Fibroblast of mammary gland (primary cell): Measurements from ENCODE around the gene TBC1D30.

ENCODE experiments used
- DNase-seq: peaks from one replicate; pipeline ENCODE4 v3.0.0-alpha.2; 2010; ENCODE audit warnings: low read depth
- H3K4me3 ChIP-seq: 2 replicates; pipeline ENCODE4 v1.5.1; 2011; ENCODE audit warnings: low read depth, mild to moderate bottlenecking, low read length, moderate library complexity; ENCODE audit not compliant: control insufficient read depth
- CTCF ChIP-seq: conservative IDR thresholded peaks from 2 replicates; pipeline ENCODE4 v1.5.1; 2011; ENCODE audit warnings: low read depth, low read length, inconsistent platforms; ENCODE audit not compliant: control insufficient read depth, insufficient read depth

The TBC1D30 gene

GRCh38 chr12:64806593-64807460 is 17.6 kb upstream of the TBC1D30 start:
- DNase-seq = peak; percentile 86
- H3K4me3 ChIP-seq = no peak overlapping the region
- TF ChIP-seq CTCF = no peak

GRCh38 chr12:64808110-64808509 is 16.3 kb upstream of the TBC1D30 start:
- H3K4me3 ChIP-seq = no peak overlapping the region
- no peak for DNase-seq
- no peak for TF ChIP-seq CTCF

DNA sequence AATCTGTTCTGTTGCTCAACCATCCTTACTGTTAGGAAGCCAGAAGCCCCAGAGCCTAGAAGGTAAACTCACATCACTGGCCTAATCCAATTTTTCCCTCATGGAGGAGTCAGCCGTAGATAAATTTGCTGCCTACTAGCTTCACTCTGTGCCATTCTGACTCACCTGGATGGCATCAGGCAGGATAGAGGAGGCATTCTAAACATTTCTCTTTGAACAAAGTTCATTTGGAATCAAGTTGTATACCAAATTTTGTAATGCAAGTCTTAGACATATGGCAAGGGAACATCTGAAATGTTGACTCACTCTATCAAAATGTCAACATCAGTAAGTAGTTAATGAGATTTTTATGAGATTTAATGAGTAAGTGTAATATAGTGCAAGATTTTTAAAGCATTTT is 13.6 kb upstream of the TBC1D30 start:
- TF ChIP-seq CTCF = no peak
- DNase-seq = peak; percentile 35
- H3K4me3 ChIP-seq = no peak overlapping the region

DNA sequence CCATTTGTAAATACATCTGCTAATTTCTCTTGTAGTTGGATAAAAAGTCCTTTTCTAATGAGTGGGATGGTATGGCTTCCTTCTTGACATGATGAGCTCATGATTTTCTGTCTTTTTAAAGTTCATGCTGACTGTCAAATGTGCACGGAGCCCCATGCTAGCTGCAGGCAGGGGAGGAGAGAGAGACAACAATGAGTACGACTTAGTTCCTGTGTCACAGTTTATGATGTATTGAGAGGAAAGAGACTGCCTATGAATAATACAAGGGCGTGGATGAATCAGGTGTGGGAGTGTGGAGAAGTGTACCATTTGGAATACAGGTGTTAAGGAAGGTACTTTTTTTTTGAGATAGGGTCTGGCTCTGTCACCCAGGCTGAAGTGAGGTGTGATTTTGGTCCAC is 10.7 kb upstream of the TBC1D30 start:
- no peak for TF ChIP-seq CTCF
- no peak for DNase-seq
- H3K4me3 ChIP-seq = no peak overlapping the region

DNA sequence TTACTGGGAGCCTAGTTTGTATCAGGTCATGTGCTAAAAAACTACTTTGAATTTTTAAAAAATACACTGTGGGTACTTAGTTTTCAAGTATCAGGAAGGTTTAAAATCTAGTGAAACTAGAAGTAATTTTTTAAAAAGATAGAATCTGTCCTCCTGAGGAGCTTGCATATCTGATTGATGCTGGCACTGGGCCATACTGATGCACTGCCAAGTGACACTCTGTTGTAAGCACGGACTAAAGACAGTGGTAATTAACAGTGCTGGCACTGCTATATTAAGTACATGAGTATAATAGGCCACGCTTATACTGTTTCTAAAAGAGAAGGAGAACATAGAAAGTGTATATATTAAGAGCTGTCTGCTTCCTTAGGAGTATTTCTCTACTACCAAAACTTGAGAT is 10.0 kb upstream of the TBC1D30 start:
- TF ChIP-seq CTCF = no peak
- no peak overlapping the region for H3K4me3 ChIP-seq
- DNase-seq = no peak

DNA sequence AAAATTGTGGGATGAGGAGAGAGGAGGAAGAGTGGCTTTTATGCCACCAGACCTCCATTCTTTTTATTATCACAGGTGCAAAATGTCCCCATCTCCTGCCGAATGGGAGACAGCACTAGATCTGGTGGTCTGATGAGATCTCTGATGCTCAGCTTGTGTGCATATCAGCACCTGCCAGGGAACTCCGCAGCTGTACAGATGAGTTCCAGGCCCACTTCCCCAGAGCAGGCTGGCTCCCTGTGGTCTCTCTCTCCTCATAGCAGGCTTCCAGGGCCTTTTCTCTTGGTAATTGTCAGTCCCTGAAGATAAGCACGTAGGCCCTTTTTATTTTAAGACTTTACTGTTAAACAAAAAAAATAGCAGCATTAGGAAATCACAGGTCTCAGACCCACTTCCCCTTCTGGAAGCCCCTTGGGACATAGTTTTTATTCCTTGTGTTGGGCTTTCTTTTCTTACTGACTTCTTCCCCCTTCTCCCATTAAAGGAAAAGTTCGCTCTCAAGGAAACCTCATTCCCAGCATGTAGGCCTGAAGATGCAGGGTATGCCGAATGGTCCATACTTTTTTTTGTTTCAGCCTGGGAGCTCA is 4.5 kb upstream of the TBC1D30 start:
- no peak for TF ChIP-seq CTCF
- H3K4me3 ChIP-seq = no peak overlapping the region
- no peak for DNase-seq

- H3K4me3 ChIP-seq = no peak overlapping the region
- DNase-seq = no peak
- no peak for TF ChIP-seq CTCF
Measured at GRCh38 chr12:64820593-64820992, 3.9 kb upstream of the TBC1D30 start.
